Activated naive CD8-positive, alpha-beta T cell treated with anti-CD3 and anti-CD28 coated beads, Interleukin-2, amount 50 U/mL, for 16 hours (primary cell): ENCODE data around the gene NELL1.
A peak's percentile ranks its signal among the peaks of the same experiment; 100 is the strongest.

ENCODE experiments used
- DNase-seq: peaks from one replicate; pipeline ENCODE4 v3.0.0-alpha.2; 2020; ENCODE audit warnings: low read depth, low spot score

Gene NELL1

DNA sequence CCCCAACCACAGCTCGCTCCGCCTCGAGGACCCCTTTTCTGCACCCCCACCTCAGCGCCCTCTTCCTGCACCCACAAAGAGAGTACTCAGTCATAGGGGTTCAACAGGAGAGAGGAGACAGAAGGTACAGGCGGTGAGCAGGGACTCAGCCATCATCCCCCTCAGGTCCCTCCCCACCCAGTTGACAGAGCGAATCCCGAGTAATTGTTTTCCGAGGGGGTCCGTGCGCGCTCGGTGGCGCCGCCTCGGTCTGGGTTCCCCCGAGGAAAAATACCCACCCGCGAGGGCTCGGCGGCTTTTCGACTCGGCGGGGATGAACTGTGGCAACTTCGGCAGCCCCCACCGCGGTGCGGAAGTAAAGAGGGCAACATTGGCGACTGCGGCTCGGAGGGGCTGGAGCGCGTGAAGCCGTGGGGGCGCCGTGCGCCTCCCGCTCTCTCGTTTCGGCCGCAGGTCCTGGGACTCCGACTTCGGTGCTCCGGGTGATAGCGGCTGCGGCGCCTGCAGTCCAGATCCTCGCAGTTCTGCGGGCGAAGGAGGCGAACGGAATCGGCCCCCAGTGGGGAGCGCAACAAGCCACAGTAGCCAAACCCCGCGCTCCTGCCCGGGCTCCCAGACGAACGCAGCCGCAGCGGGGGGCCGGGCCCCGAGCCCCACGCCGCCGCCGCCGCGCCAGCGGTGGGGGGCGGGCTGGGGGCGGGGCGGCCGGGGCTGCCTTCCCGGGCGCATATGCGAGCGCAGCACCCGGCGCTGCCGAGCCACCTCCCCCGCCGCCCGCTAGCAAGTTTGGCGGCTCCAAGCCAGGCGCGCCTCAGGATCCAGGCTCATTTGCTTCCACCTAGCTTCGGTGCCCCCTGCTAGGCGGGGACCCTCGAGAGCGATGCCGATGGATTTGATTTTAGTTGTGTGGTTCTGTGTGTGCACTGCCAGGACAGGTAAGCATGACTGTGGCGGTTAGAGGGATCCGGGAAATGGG is at the start of gene NELL1:
TSS of gene NELL1 (plus strand) at position 743 of the 976 bp plus-strand sequence.
- no peak for DNase-seq

DNA sequence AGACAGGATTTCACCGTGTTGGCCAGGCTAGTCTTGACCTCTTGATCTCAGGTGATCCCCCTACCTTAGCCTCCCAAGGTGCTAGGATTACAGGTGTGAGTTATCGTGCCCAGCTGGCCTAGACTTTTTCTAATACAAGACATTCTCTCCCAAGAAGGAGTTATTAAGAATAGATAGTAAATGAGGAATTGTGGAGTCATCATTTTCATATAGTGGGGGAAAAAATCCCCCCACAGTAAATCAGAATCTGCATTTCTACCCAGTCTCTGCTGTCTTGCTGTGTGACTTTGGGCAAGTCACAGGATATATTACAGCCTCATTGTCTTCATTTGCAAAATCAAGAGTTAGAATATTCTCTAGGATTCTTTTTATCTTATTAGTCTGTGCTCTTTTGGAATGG is 48.4 kb upstream of the NELL1 start:
- DNase-seq = no peak

DNA sequence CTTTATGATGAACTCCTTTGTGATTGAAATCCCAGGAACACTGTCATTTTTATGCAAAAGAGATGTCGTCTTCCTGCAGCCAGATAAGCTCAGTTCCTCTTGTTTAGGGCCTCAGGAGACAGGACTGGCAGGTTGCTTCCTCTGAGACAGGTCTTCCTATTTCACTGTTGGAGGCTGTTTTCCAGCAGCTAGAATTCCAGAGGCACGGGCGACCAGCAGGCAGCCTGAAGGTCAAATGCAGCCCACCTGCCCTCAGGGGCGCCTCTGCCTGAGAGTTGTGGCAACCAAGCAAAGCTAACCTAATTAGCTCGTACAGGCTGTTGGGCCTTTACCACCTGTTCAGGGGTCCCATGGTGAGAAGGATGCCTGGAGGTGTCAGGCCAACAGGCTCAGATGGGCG is 47.7 kb upstream of the NELL1 start:
- no peak for DNase-seq

DNA sequence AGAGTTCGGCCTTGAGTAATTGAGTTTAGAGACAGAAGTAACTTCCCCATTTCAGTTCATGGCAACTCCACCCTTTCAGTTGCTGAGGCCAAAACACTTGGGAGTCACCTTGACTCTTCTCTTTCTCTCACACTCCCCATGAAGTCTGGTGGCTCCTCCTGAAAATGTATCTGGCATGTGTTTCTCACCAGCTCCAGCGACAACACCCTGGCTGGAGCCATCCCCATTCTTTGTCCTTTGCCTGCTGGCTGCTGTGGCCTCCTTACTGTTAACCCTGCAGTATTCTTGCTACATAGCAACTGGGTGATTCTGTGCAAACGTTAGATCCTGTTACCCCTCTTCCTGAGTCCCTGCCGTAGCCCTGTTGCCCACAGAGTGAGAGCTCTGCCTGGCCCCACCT is 46.1 kb upstream of the NELL1 start:
- DNase-seq = no peak

DNA sequence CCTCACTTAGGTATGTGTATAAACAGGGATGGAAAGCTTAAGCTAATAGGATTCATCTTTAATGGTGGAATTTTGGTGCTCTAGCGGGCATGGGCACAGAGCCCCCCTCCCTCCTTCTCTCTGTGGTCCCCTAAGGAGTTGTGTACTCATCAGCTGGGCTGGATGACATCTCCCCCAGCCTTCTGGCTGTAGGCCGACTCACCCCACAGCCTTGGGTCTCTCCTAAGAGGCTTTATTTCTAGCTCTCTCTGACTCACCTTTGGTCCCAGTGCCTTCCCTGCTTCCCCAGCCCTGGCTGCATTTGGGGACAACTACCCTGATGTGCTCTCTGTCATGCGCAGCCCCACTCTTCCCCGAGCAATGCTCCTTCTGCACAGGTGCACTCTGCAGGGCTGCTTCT is 43.1 kb upstream of the NELL1 start:
- DNase-seq = no peak

DNA sequence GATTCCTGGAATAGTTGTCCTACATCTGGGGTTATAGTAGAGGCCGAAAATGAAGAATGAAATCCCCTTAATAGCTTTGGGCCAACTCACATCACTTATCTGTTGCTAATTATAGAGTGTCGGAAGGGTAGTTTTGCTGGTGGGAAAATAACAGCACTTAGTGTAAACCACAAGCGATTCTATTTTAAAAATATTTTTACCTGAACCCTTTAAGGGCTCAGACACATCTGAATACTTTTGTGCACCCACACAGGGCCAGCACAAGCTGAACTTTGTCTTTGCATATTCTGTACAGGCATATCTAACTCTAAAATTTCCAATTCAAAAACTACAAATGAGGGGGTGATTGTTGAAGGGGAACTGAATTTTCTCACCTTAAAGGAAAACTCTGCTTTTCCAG is 42.4 kb upstream of the NELL1 start:
- no peak for DNase-seq

DNA sequence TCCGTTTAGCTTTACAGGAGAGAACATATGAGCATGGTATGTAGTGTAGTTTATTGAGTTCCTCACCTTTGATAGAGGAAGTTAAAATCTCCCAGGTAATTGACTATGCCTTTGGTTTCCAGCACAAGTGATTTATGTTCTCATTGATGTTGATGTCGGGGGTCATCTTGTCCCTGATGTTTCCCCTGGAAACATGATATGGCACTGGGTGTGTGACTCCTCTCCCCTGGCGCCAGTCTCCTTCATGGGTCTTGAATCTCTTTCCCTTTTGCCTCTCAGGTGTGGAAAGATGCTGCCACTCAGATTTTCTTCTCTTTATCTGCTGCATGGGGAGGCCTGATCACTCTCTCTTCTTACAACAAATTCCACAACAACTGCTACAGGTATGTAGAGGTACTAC is 41.7 kb upstream of the NELL1 start:
- no peak for DNase-seq

DNA sequence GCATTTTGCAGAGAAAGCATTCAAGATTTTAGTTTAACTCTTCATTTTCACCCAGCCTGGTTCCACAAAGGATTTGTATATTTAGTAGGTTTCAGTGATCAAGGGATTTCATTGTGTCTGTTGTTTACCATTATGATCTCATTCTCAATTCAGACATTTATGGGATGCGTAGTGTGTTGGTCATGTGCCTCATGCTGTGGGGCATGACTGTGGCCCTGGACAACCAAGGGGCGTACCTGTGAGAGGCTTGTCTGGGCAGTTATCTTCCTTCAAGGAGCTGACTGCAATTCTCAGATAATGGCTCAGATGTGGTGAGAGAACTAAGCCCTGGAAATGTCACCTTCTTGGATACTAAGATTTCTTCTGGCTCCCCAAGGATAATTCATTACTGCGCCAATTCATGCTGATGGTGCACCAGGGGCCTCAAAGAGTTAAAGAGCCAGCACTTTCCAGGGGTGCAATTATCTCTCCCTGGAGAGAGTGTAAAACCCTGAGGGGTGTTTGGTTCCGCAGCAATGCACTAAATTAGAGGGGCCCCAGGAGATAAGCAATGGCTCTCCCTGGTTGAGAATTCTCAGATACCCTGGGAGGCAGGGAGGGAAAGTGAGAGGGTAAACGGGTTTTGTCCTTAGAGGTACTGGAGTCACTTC is 37.7 kb upstream of the NELL1 start:
- DNase-seq = no peak

DNA sequence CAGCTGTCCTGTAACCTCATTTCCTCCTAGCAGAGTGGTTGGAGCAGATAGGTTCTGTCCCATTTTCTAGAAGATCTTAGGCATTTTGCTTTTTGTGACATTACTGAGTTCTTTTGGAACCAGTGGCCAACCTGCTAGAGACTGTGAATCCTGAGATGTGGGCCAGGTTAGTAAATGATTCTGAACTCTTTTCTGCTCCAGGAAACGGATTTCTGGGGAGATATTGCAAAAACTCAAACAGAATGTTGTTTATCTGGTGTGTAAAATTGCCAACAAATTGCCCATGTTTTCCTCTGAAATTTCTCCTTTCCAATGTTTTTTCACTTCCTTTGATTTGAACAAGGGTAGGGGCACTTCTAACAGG is 37.2 kb upstream of the NELL1 start:
- no peak for DNase-seq

DNA sequence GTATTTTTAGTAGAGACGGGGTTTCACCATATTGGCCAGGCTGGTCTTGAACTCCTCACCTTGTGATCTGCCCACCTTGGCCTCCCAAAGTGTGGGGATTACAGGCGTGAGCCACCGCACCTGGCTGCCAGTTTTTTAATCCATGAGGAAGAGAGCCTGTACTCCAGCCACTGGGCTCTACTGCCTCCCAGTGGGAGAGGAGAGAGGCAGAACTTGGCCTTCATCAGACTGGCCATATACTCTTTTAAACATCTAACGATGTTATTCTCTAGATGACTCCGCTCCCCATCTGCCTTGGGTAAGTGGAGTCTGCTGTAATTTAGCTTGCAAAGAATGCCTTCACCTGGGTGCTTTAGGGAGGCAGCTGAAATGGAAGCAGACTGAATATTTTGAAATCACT is 35.3 kb upstream of the NELL1 start:
- no peak for DNase-seq

DNA sequence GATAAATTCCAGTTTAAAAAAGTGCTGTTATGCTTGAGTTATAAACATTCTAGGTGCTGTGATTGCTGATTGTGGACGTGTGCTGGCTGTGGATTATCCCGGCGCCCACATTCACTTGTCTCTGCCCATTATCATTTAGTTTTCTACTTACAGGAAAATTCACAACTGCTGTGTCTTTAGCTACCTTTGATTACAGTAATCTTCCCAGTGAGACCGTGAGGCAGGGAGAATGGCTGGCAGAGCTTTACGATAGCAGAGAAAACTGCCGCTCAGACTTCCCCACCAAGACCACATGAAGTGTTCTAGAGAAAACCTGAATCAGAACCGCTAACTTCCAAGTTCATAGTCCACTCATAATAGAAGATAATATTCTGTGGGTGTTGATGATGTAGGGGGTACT is 34.6 kb upstream of the NELL1 start:
- DNase-seq = no peak

DNA sequence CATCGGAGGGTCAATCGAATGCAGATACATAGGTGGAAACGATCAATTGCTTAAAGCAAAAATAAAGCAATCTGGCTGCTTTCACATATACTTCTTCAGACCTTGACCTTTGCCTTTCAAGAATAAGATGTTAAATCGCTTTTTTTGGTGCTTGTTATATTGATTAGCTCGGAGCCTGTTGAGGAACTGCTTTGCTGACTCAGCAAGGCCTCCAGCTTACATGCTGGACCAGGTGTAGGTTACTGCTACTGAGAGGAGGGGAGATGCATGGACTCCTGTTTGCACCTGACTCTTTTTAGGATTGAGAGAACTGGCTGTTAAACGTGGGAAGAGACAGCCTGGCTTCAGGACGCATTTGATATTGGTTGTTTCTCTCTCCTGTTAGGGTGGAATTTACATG is 31.3 kb upstream of the NELL1 start:
- no peak for DNase-seq

DNA sequence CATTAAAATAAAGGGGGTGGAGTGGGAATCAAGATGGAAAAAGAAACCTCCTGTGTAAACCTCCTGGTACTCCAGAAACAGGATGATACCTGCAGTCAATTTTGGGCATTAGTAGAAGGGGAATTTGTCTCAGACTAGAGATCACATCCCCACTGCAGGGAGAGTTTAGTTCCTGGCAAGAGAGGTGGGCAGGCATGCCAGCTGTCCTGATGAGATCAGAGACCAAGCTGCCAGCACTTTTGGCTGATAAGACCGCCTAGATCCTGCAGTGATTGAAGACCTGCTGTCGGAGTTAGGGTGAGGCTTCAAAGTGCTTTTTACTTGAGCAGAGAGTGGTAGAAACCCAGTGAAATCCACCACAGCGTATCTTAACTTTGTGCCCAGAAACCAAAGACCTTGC is 29.7 kb upstream of the NELL1 start:
- DNase-seq = no peak

DNA sequence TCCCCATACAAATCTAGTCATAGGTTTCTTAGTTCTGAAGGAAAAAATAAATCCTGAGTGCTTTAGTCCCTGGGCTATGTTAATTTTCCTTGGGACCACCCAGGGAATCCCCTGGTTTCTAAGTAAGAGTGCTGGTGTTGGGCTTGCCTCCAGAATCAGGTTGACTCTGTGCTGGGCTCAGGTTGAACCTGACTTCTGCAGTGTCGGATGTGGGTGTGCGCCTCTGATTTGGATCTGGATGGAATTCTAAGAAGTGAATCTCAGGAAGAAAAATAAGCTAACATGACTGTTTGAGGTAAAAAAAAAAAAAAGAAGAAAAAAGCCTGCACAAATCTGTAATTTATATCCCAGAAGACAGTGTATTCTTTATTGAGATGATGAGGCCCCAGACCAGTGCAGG is 29.0 kb upstream of the NELL1 start:
- DNase-seq = no peak

DNA sequence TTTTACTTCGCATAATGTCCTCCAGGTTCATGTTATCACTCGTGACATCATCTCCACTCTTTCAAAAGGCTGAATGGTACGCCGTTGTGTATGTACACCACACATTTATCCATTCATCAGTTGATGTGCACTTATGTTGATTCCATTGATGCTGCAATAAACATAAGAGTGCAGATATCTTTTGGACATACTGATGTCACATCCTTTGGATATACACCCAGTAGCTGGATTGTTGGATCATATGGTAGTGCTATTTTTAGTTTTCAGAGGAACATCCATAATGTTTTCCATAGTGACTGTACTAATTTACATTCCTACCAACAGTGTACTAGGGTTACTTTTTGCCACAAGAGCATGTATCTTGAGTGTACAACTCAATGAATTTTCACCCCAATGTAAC is 25.0 kb upstream of the NELL1 start:
- DNase-seq = no peak

DNA sequence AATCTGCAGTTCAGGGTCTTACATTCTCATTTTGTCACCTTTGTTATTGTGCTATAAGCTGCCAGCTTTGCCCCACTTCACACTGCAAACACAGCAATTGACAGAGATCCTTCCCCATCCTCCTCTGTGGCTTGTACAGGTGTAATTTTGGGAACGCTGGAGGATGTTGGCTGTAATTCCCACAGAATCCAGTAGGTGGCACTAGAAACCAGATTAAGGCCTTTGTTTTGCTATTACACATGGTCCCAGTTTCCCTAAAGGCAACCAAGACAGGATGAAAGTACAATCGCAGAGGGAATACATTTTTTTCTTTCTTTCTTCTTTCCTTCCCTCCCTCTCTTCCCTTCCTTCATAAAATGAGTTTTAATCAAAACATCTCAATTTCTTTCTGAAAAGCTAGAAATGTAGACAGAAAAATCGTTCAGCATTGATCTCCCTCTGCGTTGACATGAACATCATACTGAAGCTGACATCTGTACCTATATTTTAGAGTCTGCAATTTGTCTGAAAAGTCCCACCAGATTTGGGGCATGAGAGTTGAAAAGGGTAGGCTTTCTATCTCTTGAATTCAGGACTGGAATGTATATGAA is 21.3 kb upstream of the NELL1 start:
- peak; percentile 6 for DNase-seq

DNA sequence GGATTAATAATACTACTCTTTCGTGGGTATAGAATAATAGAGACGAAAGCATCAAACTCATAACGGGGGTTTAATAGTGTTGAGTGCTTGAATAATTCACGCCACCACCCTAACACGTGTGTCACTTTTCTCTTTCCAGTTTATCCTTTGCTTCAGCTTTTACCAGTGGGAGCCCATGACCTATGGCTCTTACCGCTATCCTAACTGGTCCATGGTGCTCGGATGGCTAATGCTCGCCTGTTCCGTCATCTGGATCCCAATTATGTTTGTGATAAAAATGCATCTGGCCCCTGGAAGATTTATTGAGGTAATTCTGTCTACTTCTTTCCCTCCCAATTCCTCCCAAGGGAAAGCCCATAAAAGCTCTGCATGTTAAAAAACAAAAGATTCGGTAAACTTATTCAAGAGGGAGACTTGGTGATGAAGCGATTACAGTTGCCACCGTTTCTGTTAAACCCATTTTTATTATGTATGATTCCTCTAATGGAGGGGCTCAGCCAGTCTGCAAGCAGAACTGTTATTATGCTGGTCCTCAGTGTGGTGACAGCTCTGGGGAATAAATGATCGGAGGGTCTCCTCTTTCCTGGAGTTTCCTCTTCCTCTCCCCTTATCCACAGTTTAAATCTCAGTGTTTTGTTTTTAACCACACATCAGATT is 17.1 kb upstream of the NELL1 start:
- no peak for DNase-seq

DNA sequence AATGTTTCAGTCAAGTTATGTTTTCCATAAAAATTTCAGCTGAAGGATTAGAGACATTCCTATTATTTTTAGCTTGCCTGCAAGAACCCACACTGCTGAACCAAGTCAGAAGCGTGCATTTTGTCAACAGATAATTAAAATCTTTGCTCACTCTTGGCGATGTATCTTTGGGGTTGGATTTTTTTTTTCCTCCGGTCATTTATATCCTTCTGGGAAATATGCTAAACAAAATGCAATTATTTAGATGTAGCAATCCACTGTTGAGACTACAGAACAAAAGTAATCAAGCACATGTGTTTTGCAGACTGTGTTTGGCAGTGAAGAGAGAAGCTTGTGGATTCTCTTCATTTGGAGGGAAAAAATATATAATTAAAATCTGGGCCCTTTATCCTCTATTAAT is 15.3 kb upstream of the NELL1 start:
- no peak for DNase-seq

DNA sequence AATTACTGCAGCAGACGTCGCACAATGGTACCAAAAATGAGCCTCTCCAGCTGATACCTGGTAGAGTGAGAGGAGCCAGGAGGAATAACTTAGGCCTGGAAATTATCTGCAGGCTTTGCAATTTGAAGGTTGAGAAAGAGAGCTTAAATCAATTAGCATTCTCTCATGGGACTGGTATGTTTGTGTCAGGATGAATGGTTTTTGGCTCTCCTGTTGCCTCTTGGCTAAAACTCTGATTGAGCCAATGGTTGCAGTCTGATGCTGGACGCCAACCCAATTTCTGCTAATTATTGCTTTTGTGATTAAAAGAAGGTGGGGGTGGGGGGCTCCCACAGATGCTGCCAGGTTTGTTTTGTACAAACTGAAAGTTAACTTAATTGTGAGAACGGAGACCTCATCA is 12.5 kb upstream of the NELL1 start:
- DNase-seq = no peak

DNA sequence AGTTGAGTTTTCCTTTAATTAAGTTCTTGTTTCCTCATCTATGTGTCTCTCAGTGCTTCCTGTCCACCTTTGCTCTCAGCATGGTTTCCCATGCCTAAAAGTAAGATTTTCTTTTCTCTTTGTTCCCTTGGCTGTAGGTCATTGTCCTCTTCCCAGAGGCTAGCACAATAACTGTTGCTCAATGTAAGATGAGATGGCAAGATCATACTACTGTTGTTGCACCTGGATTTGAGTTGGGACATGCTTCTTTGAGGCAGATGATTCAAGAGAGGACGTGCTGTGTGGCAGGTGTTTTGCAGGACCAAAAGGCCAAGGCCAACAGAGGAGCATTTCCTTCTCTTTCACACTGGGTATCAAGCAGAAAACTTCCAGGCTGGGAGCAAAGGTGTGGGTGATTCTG is 11.3 kb upstream of the NELL1 start:
- no peak for DNase-seq

DNA sequence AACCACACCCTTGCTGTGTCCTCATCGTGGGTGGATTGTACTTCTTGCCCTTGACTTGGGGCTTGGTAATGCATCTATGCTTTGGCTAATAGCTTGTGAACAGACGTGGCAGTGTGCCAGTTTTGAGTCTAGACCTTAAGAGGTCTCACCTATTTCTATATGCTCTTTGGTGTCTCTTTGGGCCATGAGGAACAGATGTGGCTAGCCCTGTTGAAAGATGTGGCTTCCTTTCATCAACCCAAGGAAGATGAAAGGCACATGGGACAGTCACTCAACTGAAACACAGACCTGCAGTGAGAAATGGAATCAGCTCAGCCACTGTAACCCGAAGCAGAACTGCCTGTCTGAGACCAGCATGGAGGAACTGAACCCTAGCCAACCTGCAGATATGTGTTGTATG is 7.9 kb upstream of the NELL1 start:
- DNase-seq = no peak

DNA sequence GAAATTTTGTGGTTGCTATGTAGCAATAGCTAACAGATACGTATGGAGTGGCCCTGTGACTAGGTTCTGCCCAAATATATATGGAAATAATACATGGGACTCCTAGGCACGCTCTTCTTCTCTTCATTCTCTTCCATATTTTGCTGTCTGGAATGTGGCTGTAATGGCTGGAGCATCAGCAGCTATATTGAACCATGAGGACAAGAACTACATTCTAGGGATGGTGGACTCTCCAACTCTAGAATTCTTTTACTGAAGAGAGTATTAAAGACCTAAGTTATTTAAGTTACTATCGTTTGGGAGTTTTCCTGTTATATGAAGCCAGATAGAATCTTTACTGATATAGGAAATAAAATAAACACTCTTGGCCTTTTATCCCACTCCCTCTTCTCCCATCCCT is 7.5 kb upstream of the NELL1 start:
- DNase-seq = no peak
